Amygdala (tissue), 56 donors: ENCODE data around the gene HFM1.
"Not testable (repeated sequence)": the region's sequence is repeated elsewhere in the genome, so short reads cannot be mapped to it uniquely, and the experiment has no call there.

Source experiments
- DNase-seq, 56 donors: peaks; one replicate each; lab custom pipeline; 2025; lab: John Stamatoyannopoulos, UW

The HFM1 gene

DNA sequence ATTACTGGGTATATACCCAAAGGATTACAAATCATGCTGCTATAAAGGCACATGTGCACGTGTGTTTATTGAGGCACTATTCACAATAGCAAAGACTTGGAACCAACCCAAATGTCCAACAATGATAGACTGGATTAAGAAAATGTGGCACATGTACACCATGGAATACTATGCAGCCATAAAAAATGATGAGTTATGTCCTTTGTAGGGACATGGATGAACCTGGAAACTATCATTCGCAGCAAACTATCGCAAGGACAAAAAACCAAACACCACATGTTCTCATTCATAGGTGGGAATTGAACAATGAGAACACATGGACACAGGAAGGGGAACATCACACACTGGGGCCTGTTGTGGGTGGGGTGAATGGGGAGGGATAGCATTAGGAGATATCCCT, 32.4 kb downstream of the HFM1 start:
- DNase-seq: not testable (repeated sequence)

DNA sequence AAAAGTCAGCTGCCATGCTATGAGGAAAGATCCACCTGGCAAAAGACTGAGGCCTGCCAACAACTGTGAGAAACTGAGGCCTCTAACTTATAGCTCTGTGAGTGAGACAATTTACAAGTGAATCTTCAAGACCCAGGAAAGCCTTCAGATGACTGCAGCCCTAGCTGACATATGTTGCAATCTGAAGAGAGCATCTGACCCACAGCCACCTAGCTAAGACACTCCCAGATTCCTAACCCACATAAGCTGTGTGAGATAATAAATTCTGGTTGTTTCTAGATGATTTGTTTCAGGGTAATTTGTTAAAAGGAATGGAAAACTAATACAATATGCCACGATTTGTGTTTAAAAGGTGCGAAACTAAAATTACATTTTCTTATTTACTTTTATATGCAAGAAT, 55.1 kb downstream of the HFM1 start:
- DNase-seq: no peak

DNA sequence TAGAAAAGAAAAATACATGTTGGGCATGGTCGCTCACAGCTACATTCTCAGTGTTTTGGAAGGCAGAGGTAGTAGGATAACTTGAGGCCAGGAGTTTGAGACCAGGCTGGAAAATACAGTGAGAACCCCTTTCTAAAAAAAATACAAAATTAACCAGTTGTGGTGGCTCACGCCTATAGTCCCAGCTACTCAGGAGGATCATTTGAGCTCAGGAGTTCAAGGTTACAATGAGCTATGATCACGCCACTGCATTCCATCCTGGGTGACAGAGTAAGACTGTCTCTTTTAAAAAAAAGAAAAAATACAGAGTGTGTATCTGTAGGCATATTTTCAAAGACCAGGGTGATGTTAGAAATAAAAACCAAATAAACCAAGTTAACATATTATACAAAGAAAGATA, 57.8 kb downstream of the HFM1 start:
- DNase-seq: no peak

DNA sequence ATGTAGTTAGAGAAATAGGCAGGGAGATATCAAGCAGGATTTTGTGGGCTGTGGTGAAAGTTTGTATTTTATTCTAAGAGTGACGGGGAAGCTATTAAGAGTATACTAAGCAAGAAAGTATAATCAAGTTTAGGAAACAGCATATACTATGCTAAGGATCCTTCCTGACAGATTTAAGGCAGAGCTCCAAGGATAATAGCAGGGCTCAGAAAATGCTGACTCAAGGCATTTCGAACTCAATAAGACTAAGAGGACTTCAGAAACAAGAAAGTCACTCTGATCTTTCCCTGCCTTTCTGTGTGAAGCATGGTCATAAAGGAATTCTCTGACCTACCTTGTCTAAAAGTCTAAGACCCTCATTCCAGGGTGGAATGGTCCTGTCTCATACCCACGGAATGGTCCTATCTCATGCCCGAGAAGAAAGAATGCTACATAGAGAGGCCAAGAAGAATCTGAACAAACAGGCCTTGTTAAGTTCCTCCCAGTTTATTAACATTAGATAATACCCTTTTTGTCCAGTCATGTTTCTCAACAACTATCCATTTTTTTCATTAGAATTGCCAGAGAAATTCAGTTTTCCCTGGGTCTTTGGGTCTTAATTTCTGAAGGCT, 59.1 kb downstream of the HFM1 start:
- DNase-seq: no peak

DNA sequence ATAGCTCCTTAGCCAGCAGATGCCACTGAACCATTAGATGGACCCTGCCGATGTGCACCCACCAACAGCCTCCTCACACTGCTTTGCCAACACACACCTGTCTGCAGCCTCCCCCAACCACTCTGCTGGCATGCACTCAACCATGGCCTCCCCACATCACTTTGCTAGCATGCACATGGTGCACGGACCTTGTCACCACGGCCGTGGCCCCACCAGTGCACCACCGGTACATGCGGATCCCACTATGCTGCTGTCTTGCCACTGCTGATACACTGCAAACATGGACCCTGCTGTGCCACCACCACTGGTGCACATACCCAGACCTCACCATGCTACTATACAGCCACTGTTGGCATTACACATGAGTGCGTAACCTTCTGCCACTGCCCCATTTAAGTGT, 66.1 kb downstream of the HFM1 start:
- DNase-seq: no peak

DNA sequence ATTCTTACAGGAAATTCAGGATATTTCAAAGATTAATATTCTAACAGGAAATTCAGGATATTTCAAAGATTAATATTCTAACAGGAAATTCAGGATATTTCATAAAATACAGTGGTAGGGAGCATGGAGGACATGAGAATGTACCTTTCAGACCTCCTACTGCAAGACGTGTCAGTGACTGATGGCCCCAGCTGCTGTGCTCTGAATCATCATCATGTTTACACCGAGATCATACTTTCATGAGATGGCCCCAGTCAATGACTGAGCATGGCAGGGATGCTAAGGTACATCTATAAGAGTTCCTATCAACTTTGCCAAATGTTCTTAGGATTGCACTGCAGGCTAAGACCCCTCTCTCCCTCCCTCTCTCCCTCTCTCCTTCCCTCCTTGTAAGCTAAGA, 69.0 kb downstream of the HFM1 start:
- no peak for DNase-seq

DNA sequence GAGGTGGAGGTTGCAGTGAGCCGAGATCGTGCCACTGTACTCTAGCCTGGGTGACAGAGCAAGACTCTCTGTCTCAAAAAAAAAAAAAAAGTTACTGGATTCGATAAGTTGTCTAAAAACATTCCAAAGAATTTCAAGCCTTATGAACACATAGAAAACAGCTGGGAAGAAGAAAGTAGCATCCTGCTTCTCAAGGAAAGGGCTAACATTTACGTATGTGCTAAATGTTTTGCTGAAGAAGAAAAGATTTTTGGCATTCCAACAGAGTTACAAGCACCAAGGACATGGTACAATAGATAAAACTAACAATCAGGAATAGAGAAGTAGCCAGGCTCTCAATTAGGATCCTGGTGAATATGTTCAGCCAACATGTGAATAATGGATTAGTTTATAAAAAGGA, 69.8 kb downstream of the HFM1 start:
- DNase-seq: no peak

DNA sequence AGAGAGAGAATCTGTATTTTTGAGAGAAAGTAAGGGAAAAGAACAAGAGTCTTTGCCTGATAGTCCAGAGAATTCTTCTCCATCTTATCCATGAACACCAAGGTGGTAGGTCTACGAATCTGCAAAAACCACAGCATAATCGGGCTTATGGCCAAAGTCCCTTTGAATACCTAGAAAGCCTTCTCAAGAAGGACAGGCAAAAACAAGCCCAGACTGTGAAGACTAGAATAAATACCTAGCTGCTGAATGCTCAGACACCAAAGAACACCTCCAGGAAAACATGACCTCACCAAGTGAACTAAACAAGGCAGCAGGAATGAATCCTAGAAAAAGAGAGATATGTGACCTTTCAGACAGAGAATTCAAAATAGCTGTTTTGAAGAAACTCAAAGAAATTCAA, 79.2 kb downstream of the HFM1 start:
- no peak for DNase-seq

DNA sequence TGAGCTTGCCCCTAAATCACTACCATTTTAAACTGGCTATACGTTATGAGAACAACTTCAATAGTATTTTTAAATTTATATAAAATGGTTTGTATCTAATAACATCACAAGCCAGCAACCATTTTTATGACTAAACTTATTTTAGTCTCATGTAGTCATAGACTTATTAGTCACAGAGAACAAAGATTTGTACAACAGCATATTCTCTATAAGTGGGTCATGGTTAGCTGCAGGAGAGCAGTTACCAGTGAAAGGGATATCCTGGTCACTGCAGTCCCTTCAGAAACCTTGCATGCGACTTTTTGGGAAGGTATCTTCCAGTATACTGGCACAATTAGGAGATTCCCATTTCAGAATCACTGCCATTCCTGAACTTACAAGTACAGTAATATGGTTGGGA, 90.0 kb downstream of the HFM1 start:
- DNase-seq: no peak

DNA sequence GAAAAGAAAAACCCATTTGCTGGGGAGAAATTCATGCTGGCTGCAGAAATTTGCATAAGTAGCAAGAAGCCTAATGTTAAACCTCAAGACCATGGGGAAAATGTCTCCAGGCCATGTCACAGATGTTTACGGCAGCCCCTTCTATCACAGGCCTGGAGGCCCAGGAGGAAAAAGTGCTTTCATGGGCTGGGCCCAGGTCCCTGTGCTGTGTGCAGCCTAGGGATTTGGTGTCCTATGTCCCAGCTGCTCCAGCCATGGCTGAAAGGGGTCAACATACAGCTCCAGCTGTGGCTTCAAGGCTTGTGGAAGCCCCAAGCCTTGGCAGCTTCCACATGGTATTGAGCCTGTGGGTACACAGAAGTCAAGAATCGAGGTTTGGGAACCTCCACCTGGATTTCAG, 93.0 kb downstream of the HFM1 start:
- no peak for DNase-seq

DNA sequence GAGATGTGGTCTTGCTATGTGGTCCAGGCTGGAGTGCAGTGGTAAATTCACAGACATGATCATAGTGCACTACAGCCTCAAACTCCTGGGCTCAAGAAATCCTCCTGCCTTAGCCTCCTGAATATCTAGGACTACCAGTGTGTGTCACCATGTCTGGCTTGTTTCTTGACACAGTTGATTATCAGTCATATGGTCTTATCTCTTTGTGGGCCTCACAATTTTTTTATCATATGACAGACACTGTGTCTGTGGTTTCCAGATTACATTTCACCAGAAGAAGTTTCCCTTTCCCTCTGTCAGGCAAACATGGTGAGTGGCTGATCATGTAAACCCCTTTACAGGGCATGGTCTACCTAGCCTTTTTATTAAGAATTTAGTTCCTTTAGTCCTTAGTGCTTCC, 96.1 kb downstream of the HFM1 start:
- DNase-seq: no peak

DNA sequence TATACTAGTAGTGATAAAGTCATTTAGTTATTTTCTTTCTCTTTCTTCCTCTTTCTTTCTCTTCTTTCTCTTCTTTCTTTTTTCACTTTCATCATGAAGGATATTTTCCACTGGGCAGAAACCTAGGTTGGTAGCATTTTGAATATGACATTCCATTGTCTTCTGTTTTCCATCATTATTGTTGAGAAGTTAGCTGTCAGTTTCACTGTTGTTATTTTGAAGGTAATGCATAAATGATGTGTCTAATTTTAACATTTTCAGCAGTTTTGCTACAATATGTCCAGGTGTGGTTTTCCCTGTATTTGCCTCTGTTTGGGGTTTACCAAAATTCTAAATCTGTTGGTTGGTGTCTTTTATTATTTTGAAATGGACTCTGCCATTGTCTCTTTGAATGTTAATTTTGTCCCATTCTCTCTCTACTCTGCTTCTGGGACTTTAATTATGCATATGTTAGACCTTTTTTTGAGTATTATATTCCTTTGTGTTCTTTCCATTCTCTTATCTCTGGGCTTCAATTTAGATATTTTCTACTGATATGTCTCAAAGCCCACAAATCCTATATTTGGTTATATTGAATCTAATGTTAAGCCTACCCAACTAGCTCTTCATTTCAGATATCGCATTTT, 96.7 kb downstream of the HFM1 start:
- no peak for DNase-seq

DNA sequence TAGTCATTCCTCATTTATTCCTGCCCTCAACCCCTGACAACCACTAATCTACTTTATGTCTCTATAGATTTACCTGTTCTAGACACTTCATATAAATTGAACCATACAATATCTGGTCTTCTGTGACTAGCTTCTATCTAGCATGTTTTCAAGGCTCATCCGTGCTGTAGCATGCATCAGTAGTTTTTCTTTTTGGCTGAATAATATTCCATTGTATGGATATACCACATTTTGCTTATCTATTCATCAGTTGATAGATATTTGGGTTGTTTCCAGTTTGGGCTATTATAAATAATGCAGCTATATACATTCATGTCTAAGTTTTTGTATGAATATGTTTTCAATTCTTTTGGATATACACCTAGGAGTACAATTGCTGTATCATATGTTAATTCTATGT, 101.5 kb downstream of the HFM1 start:
- DNase-seq: no peak

DNA sequence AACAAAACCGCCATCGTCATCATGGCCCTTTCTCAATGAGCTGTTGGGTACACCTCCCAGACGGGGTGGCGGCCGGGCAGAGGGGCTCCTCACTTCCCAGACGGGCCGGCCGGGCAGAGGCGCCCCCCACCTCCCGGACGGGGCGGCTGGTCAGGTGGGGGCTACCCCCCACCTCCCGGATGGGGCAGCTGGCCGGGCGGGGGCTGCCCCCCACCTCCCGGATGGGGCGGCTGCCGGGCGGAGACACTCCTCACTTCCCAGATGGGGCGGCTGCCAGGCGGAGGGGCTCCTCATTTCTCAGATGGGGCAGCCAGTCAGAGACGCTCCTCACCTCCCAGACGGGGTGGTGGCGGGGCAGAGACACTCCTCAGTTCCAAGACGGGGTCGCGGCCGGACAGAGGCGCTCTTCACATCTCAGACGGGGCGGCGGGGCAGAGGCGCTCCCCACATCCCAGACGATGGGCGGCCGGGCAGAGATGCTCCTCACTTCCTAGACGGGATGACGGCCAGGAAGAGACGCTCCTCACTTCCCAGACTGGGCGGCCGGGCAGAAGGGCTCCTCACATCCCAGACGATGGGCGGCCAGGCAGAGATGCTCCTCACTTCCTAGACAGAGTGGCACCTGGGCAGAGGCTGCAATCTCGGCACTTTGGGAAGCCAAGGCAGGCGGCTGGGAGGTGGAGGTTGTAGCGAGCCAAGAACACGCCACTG, 115.6 kb downstream of the HFM1 start:
- not testable (repeated sequence) for DNase-seq

DNA sequence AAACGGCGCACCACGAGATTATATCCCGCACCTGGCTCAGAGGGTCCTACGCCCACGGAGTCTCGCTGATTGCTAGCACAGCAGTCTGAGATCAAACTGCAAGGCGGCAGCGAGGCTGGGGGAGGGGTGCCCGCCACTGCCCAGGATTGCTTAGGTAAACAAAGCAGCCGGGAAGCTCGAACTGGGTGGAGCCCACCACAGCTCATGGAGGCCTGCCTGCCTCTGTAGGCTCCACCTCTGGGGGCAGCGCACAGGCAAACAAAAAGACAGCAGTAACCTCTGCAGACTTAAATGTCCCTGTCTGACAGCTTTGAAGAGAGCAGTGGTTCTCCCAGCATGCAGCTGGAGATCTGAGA, 117.7 kb downstream of the HFM1 start:
- DNase-seq: not testable (repeated sequence)

DNA sequence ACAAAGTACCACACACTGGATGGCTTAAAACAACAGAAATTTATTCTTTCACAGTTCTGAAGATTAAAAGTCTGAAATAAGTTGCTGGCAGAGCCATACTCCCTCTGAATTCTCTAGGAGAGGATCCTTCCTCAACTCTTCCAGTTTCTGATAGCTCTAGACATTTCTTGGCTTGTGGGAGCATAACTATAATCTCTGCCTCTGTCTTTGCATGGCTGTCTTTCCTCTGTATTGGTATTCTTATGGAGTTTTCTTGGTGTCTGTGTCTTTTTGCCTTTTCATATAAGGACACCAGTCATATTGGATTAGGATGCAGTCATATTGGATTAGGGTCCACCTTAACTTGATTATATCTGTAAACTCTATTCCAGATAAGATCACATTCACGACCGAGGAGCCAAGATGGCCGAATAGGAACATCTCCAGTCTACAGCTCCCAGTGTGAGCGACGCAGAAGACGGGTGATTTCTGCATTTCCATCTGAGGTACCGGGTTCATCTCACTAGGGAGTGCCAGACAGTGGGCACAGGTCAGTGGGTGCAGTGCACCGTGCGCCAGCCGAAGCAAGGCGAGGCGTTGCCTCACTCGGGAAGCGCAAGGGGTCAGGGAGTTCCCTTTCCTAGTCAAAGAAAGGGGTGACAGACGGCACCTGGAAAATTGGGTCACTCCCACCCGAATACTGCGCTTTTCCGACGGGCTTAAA, 118.2 kb downstream of the HFM1 start:
- DNase-seq: not testable (repeated sequence)

DNA sequence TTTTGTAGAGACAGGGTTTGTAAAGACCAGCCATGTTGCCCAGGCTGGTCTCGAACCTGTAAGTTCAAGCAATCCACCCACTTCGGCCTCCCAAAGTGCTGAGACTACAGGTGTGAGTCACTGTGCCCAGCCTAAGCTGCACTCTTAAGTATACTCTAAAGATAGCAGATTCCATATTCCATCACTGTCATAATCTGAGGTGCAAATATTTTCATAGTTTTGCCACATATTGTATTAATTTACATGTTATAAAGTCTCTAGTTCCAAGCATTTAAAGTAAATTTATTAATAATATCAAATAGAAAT, 121.3 kb downstream of the HFM1 start:
- DNase-seq: no peak

DNA sequence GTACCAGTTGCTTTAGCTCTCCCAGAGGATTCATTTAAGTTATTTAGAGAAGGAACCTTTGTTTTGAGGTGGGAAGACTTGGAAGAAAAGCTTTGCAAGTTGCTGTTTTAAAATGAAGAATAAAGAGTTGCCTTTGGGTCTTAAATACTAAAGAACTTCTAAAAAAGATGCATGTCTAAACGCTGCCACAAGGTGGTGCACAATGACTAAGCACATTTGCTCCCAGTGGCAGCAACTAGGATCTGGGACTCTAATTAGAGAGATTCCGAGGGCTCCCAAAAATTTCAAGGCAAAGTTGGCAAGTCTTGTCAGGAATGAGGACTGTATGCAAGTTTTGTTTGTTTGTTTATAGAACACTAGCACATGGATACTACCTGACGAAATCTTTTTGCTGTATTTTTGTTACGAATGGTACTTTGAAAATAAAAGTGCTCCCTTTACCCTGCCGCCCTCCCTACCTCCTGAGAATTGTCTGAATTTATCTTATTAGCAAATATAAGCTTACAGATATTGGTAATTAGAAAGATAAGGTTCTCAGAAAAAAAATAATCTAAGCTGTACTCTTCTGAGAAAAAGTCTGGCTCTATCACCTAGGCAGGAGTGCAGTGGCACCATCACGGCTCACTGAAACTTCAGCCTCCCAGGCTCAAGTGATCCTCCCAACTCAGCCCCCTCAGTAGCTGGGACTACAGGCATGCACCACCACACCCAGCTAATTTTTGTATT, 121.8 kb downstream of the HFM1 start:
- DNase-seq: peak in 38 of 56 donors; percentile 1 to 69 (median 22)

DNA sequence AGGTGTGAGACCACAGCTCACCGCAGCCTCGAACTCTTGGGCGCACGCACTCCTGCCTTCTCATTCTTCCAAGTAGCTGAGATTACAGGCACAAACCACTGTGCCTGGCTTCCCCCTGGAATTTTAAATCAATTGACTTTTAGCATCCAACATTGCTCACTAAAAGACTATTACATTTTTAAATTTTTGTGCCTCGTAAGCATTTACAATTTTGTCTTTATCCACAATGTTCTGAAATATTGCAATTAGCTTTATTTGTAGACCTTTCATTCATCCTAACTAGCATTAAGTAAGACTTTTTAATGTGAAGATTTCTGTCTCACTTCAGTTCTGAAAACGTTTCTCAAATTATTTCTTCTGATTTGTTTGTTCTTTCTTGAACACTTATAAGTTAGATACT, 122.9 kb downstream of the HFM1 start:
- DNase-seq: no peak

DNA sequence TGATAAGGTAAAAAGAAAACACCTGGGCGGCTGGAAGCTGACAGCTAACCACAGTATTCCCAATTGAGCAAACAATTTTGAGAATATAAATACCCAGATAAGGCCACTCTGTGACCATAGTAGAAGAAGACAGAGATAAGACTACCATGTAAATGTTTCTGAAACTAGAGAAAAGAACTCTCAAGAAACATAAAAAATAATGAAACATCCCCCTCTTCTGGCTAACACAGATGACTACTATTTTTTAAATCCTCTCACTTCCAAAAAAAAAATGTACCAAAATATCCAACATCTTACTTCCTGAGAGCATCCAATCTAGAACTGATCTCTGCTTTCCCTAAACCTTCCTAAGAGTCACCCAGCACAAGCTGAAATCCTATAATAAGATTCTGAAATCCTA, 125.9 kb downstream of the HFM1 start:
- no peak for DNase-seq

DNA sequence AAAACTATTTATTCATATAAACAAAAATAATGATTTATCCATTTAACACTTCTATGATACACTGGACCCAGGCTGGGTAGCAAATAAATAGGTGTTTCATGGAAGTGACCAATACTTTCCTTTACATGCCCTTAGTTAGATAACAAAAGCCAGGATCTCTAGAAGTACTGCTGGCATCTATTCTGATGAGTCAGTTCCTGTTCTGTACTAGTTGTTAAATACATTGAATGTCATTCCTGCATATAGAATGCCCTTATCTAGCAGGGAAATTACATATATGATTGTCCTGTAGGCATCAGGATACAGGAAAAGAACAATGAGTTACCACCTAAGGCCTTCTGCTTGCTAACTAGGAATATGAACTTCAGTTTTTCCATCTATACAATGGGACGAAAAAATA, 130.8 kb downstream of the HFM1 start:
- DNase-seq: no peak
